HUES6 (cell line): ENCODE results near the gene BRPF3.

Experiments
- H3K27ac ChIP-seq: 2 replicates; pipeline ENCODE4 v1.7.0; 2013; ENCODE audit warnings: low read depth, mild to moderate bottlenecking, low read length, inconsistent platforms
- H3K27me3 ChIP-seq: 2 replicates; pipeline ENCODE4 v1.6.1; 2013; ENCODE audit warnings: low read length; ENCODE audit not compliant: control insufficient read depth, insufficient read depth
- H3K36me3 ChIP-seq: 2 replicates; pipeline ENCODE4 v1.6.1; 2013; ENCODE audit warnings: low read length; ENCODE audit not compliant: control insufficient read depth, insufficient read depth
- H3K4me1 ChIP-seq: 2 replicates; pipeline ENCODE4 v1.6.1; 2013; ENCODE audit warnings: low read length; ENCODE audit not compliant: control insufficient read depth, insufficient read depth
- H3K4me3 ChIP-seq: 2 replicates; pipeline ENCODE4 v1.5.1; 2013; ENCODE audit warnings: low read depth, low read length
- H3K9ac ChIP-seq: one replicate; pipeline ENCODE4 v1.6.1; 2013; ENCODE audit warnings: mild to moderate bottlenecking, low read length
- H3K9me3 ChIP-seq: 2 replicates; pipeline ENCODE4 v1.6.1; 2013; ENCODE audit warnings: low read depth, low read length; ENCODE audit not compliant: control insufficient read depth, insufficient read depth

BRPF3 gene

GRCh38 chr6:36229223-36229622 lies 32.7 kb downstream of the BRPF3 start:
- no peaks in the 10 kb centered on the region for H3K4me1 ChIP-seq
- H3K4me3 ChIP-seq = no peak overlapping the region
- H3K27ac ChIP-seq = no peak overlapping the region
- H3K36me3 ChIP-seq = peaks cover 84% of the 10 kb centered on the region
- no peaks in the 10 kb centered on the region for H3K9me3 ChIP-seq
- H3K9ac ChIP-seq = no peak overlapping the region
- no peaks in the 10 kb centered on the region for H3K27me3 ChIP-seq

- Histone ChIP-seq H3K4me3 (no peak overlapping the region), H3K27me3 (no peaks in the 10 kb centered on the region), H3K36me3 (peaks cover 72% of the 10 kb centered on the region), H3K9ac (no peak overlapping the region), H3K4me1 (no peaks in the 10 kb centered on the region; the same call in 1 of the 2 replicates), H3K27ac (no peak overlapping the region), H3K9me3 (no peaks in the 10 kb centered on the region)
Observed at GRCh38 chr6:36230371-36230770, 33.8 kb downstream of the BRPF3 start.

GRCh38 chr6:36232172-36232571 lies 35.6 kb downstream of the BRPF3 start:
- H3K4me3 ChIP-seq = no peak overlapping the region
- no peaks in the 10 kb centered on the region for H3K27me3 ChIP-seq
- no peak overlapping the region for H3K9ac ChIP-seq
- H3K27ac ChIP-seq = no peak overlapping the region
- H3K36me3 ChIP-seq = peaks cover 56% of the 10 kb centered on the region
- H3K4me1 ChIP-seq = peaks cover 3% of the 10 kb centered on the region; the same call in 1 of the 2 replicates
- H3K9me3 ChIP-seq = no peaks in the 10 kb centered on the region

- H3K4me3 ChIP-seq = no peak overlapping the region
- H3K9me3 ChIP-seq = no peaks in the 10 kb centered on the region
- H3K27ac ChIP-seq = no peak overlapping the region
- peaks cover 24% of the 10 kb centered on the region for H3K36me3 ChIP-seq
- H3K4me1 ChIP-seq = peaks cover 3% of the 10 kb centered on the region; the same call in 1 of the 2 replicates
- no peaks in the 10 kb centered on the region for H3K27me3 ChIP-seq
- H3K9ac ChIP-seq = no peak overlapping the region
Observed at GRCh38 chr6:36235309-36235708, 38.8 kb downstream of the BRPF3 start.

GRCh38 chr6:36235862-36236261 lies 39.3 kb downstream of the BRPF3 start:
- Histone ChIP-seq H3K4me3 (no peak overlapping the region), H3K36me3 (peaks cover 19% of the 10 kb centered on the region), H3K9ac (no peak overlapping the region), H3K27ac (no peak overlapping the region), H3K4me1 (peaks cover 3% of the 10 kb centered on the region; the same call in 1 of the 2 replicates), H3K9me3 (no peaks in the 10 kb centered on the region), H3K27me3 (no peaks in the 10 kb centered on the region)

- Histone ChIP-seq H3K9me3 (no peaks in the 10 kb centered on the region), H3K27me3 (no peaks in the 10 kb centered on the region), H3K4me3 (no peak overlapping the region), H3K27ac (no peak overlapping the region), H3K4me1 (peaks cover 25% of the 10 kb centered on the region), H3K36me3 (no peaks in the 10 kb centered on the region), H3K9ac (no peak overlapping the region)
Observed at GRCh38 chr6:36239774-36240173, 43.2 kb downstream of the BRPF3 start.

GRCh38 chr6:36241728-36242127 lies 45.2 kb downstream of the BRPF3 start:
- no peaks in the 10 kb centered on the region for H3K27me3 ChIP-seq
- no peaks in the 10 kb centered on the region for H3K9me3 ChIP-seq
- H3K9ac ChIP-seq = no peak overlapping the region
- H3K4me1 ChIP-seq = peaks cover 40% of the 10 kb centered on the region
- no peak overlapping the region for H3K27ac ChIP-seq
- H3K4me3 ChIP-seq = no peak overlapping the region
- no peaks in the 10 kb centered on the region for H3K36me3 ChIP-seq

- Histone ChIP-seq H3K27ac (no peak overlapping the region), H3K4me3 (no peak overlapping the region), H3K9ac (no peak overlapping the region), H3K36me3 (no peaks in the 10 kb centered on the region), H3K4me1 (peaks cover 44% of the 10 kb centered on the region), H3K27me3 (no peaks in the 10 kb centered on the region), H3K9me3 (no peaks in the 10 kb centered on the region)
Observed at GRCh38 chr6:36242161-36242560, 45.6 kb downstream of the BRPF3 start.

GRCh38 chr6:36242626-36243025 lies 46.1 kb downstream of the BRPF3 start:
- H3K4me1 ChIP-seq = peaks cover 49% of the 10 kb centered on the region

GRCh38 chr6:36243562-36244212 lies 47.1 kb downstream of the BRPF3 start:
- no peaks in the 10 kb centered on the region for H3K36me3 ChIP-seq
- H3K9me3 ChIP-seq = no peaks in the 10 kb centered on the region
- H3K27me3 ChIP-seq = no peaks in the 10 kb centered on the region
- no peak overlapping the region for H3K9ac ChIP-seq
- H3K4me3 ChIP-seq = no peak overlapping the region
- H3K27ac ChIP-seq = no peak overlapping the region
- peaks cover 51% of the 10 kb centered on the region for H3K4me1 ChIP-seq

More at GRCh38 chr6:36242626-36243025, 46.1 kb downstream of the BRPF3 start:
- Histone ChIP-seq H3K9me3 (no peaks in the 10 kb centered on the region), H3K4me3 (no peak overlapping the region), H3K36me3 (no peaks in the 10 kb centered on the region), H3K27me3 (no peaks in the 10 kb centered on the region), H3K9ac (no peak overlapping the region), H3K27ac (no peak overlapping the region)

- H3K27me3 ChIP-seq = no peaks in the 10 kb centered on the region
- H3K9ac ChIP-seq = peak overlapping the region; percentile 64
- H3K9me3 ChIP-seq = no peaks in the 10 kb centered on the region
- H3K4me1 ChIP-seq = peaks cover 51% of the 10 kb centered on the region
- H3K27ac ChIP-seq = peak overlapping the region; percentile 54; the same call in 1 of the 2 replicates
- H3K36me3 ChIP-seq = no peaks in the 10 kb centered on the region
- peak overlapping the region; percentile 19; the same call in 1 of the 2 replicates for H3K4me3 ChIP-seq
Observed at GRCh38 chr6:36244641-36245280, 48.2 kb downstream of the BRPF3 start.
